GM12874 (cell line): ENCODE measurements around the gene DNAJB5.

Source experiments
- CTCF ChIP-seq: IDR thresholded peaks from 2 replicates; pipeline ENCODE4 v1.5.1; 2011; ENCODE audit warnings: low read depth, mild to moderate bottlenecking, control low read depth, low read length, moderate library complexity; ENCODE audit not compliant: insufficient read depth

The DNAJB5 gene

DNA sequence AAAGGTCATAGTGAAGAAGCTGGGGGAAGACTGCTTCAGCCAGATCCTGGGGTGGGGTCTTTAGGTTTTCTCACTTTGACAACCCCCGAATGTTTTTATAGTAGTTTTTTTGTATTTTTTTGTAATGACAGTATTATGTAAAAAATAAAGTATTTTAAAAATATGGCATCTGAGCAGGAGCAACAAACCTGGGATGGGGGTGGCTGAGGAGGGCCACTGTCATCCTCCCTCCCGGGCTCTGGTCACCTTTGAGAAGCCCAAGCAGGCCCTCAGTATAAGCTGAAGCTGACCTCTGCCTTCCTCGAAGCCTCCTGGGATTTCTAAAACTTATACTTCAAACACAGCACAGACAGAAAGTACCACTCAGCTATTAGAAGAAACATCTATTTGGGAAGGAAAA is 8.7 kb downstream of the DNAJB5 start:
- no peak for TF ChIP-seq CTCF

- no peak for TF ChIP-seq CTCF
Observed at GRCh38 chr9:34999576-34999975, 10.0 kb downstream of the DNAJB5 start.

- TF ChIP-seq CTCF: no peak
Observed at GRCh38 chr9:35000535-35001284, 11.2 kb downstream of the DNAJB5 start.

- no peak for TF ChIP-seq CTCF
Observed at GRCh38 chr9:35001285-35001677, 11.7 kb downstream of the DNAJB5 start.

DNA sequence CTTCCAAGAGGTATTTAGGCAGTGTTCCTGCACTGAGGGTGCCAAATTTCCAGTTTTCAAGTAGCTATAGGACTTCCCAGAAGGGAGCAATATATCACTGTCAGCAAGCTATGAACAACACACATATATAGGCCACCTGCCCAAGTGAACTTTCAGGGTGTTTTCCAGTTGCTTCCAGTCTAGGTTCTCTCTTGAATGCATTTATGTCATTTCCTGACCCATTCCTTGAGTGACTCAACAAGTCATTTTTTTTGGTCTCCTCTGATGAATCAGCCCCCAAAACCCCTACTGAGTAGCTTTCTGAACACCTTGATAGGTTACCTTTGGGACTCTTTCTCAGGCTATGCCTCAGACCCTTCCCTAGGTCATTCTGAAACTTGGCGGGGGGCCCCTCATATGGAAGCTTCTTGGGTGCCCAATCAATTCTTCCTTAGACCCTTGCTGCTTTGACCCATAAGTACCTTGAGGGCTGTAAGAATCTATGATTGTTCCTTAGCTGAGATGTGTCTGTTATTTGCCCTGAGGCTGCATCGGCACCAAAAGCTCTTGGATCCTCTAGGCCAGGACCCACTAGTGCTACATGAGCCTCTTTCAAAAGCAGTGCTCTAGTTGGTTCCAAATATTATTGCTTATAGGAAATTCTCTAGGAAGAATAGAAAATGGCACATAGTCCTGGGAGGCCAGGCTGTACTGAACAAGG is 12.4 kb downstream of the DNAJB5 start:
- TF ChIP-seq CTCF: no peak

GRCh38 chr9:35002623-35003022 is 13.1 kb downstream of the DNAJB5 start:
- no peak for TF ChIP-seq CTCF

DNA sequence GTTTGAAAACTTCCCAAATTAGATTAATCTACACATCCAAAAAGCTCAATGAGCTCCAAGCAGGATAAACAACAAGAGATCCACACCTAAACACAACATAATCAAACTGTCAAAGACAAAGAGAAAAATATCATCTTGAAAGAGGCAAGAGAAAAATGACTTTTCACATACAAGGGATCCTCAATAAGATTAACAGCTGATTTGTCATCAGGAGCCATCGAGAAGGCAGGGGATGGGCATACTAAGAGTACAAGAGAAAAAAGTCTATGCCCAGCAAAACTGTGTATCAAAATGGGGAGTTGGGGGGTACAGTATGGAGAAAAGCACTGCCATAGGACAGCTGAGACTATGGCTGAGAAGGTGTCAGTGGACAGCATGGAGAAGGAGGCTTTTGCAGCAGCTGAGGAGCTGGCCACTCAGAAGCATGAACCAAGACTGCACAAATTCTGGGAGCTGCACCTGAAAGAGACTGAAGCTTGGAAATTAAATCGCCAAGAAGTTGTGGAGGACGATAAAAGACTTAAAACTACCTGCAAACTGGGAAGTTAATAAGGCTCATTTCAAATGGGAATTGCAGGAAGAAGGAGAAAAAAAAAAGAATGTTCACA is 20.9 kb downstream of the DNAJB5 start:
- no peak for TF ChIP-seq CTCF
